LNCAP (cell line): Measurements from ENCODE around the gene TSSK2.

Source experiments
- TF ChIP-seq, protein P1 (sequence below): fragments of 450-650 bp; IDR thresholded peaks from 2 replicates; pipeline ENCODE4 v1.5.1; 2017; ENCODE audit warnings: mild to moderate bottlenecking

TSSK2 gene

DNA sequence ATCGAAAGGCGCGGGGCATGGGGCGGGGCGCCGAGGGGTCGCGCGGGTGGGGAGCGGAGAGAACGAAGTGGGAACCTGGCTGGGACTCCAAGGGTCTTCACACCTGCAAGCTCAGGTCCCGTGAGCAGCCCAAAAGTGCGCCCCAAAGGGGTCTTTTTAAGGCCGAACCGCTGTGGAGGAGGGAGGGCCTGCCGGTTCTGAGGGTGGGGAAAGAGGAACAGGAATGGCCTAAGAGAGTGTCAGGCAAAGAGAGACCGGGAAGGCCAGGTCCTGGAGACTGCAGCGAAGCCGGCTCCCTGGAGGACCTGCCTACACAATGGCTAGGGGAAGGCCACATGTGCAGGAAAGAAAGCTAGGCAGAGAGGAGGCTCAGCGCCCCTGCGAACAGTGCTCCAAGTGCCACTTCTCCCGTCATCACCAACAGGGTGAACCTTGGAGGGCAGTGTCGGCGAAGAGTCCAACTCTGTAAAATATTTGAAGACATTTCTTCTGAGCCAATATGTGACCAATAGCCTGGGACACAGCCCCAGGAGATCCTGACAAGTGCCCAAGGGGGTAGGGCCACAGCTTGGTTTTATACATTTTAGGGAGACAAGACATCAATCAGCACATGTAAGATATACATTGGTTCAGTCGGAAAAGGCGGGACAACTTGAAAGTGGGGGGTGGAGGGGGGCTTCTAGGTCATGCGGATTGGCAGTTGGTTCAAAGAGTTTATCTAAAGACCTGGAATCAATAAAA, 8.2 kb upstream of the TSSK2 start:
- TF ChIP-seq, protein P1, sequence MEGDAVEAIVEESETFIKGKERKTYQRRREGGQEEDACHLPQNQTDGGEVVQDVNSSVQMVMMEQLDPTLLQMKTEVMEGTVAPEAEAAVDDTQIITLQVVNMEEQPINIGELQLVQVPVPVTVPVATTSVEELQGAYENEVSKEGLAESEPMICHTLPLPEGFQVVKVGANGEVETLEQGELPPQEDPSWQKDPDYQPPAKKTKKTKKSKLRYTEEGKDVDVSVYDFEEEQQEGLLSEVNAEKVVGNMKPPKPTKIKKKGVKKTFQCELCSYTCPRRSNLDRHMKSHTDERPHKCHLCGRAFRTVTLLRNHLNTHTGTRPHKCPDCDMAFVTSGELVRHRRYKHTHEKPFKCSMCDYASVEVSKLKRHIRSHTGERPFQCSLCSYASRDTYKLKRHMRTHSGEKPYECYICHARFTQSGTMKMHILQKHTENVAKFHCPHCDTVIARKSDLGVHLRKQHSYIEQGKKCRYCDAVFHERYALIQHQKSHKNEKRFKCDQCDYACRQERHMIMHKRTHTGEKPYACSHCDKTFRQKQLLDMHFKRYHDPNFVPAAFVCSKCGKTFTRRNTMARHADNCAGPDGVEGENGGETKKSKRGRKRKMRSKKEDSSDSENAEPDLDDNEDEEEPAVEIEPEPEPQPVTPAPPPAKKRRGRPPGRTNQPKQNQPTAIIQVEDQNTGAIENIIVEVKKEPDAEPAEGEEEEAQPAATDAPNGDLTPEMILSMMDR, result no peak

DNA sequence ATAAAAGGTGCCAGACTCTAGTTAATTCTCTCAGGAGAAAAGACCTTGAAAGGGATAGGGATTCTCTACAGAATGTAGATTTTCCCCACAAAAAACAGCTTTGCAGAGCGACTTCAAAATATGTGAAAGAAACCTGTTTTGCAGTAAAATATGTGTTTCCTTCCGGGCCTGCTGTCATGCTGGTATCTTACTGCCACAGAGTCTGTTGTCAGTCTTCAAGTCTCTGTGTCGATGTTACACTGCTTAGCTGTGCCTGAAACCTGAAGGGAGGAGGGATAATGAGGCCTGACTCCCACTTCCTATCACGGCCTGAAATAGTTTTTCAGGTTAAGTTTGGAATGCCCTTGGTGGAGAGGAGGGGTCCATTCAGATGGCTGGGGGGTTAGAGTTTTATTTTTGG, 7.2 kb upstream of the TSSK2 start:
- TF ChIP-seq, protein P1, result no peak

DNA sequence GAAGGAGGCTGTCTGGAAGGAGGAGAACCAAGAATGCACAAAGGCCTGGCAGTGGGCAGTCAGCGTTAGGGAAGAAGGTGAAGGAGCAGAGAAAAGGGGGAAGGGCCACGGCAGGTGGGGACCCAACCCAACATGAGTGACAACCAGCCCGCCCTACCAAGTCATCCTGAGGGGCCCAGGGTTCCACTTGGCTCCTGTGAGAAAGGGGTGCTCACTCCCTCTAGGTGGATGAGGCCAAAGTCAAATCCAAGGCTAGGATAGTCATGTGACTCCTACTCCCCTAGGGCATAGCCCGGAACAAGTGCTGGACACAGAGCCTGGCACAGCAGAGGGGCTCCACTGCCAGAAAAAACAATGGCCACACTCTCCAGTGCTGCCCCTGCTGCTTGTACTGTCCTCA, 6.7 kb upstream of the TSSK2 start:
- TF ChIP-seq, protein P1, result no peak

DNA sequence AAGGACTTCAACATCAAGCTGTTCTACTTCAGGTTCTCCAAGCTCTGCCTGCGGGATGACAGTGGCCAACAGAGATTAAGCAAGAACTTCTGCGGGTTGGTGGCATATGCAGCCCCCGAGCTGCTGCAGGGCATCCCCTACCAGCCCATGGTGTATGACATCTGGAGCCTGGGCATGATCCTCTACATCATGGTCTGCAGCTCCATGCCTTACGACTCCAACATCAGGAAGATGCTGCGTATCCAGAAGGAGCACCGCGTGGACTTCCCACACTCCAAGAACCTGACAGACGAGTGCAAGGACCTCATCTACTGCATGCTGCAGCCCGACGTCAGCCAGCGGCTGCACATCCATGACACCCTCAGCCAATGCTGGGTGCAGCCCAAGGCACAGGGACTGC, 6.1 kb upstream of the TSSK2 start:
- TF ChIP-seq, protein P1, result no peak

DNA sequence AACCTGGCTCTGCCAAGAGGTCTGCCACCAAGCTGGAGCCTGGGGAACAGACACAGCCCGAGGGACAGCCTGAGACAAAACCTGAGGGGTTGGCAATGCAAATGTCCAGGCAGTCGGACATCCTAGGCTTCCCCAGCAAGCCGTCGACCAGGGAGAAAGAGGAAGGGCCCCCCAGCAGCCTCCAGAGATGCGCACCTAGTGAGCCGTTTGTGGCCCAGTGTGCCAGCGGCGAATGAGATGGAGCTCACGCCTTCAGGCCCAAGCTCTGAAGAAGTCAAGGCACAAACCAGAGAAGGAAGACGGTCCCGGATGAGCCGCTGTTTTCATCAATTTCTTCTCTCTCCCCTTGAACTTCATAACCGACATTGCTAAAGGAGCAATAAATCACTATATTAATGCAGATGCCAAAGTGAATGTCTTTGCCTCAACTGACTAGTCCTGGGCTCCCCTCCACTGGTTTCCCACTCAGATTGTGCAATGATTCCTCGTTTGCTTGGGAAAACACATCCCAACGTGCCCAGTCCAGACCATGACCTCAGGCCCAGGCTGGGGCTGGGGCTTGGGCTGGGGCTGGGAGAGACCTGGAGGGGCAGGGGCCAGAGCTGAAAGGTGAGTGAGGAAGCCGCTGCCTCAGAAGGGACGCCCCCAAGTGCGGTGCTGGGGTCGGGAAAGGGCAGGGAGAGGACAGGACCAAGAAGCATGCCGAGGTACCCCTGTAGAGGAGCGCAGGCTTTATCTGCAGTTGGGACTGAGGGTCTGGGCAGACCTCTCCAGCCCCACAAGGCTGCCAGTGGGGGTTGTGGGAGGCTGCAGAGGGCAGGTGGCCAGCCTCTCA, 5.4 kb upstream of the TSSK2 start:
- TF ChIP-seq, protein P1, result no peak

DNA sequence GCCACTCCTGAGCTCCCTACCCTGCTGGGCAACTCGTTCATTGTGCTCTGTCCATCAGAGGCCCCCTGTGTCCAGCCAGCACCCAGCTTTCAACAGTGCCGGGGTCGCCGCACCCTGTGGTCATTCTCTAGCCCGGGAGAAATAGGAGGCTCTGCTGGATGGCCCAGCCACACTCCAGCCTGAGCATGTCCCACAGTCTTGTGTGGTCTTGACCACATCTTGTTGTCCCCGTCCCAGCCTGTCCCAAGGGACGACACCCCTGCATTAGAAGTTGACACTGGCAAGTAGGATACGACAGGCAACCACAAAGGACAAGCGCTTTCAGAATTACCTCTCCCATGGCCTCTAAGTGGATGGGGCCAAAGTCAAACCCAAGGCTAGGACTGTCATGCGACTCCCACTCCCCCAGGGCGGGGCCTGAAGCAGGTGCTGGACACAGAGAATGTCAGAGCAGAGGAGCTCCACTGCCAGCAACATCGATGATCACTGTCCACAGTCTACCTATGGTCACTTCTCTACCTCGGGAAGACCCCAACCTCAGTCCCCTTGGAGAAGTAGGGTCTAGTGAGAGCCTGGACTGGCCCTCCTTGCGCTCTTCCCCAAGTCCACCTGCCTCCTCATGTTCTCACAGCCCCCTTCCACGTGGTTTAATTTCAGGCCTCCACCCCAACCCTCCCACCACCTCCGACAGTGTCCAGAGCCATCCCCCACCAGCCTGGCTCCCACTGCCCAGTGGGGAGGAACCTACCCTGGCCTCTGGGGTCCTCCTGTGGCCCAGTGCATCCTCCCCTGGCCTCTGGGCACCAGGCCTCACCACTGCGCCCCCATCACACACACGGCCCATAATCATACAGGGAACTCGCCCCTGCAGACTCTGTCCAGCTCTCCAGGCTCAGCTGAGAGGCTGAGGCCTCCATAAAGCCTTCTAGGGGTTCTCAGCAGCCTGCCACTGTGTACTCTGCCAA, 4.5 kb upstream of the TSSK2 start:
- TF ChIP-seq, protein P1, result no peak

DNA sequence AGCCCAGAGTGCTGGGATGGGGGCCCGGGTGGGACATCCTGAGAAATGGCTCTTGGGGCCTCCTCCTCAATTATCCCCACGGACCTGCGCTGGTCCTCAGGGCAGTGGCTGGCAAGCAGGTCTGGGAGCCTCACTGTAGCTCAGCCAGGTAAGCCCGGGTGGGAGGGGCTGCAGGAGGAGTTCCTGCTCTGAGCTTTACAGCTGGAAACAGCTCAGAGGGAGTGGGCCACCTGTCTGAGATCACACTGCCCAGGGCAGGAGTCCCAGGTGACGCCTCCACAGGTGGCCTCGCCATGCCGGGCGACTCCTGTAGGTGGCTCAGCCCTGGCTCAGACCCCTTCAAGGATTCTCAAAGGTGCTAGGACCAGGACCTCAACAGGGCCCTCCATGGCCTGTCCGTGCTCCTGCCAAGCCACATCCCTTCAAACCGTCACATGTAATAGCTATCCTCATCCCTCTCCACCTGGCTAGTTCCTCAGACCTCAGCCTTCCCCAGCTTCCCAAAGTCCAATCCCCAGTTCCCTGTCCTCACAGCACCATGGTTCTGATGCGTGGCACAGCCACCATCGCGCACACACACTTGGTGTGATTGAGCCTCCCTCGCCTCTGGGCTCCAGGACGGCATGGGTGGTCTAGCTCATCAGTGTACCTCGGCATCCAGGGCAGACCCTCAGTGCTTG, 3.6 kb upstream of the TSSK2 start:
- TF ChIP-seq, protein P1, result no peak
